Left renal cortex interstitium (tissue), 4 donors: ENCODE measurements around the gene IQCN. TPM values are rescaled to one million over a fixed set of nuclear protein-coding genes. Genes with fewer than 3 reads are reported as not detected.

Source experiments
- DNase-seq, 4 donors: peaks; one replicate each; pipeline ENCODE4 v3.0.0-alpha.2; 2013; ENCODE audit warnings: low read depth in 4 of 4, low spot score in 2 of 4, missing footprints in 1 of 4
- polyA plus RNA-seq, 4 donors: library from polyadenylated mRNA; unstranded; fragments of 120-200 nt; gene quantifications; one replicate each; pipeline ENCODE4 v1.2.1, GENCODE V29; 2013; ENCODE audit not compliant: insufficient read length in 4 of 4

Gene IQCN
- polyA plus RNA-seq, 4 donors = 3.4 to 13.8 (median 8.9) TPM

DNA sequence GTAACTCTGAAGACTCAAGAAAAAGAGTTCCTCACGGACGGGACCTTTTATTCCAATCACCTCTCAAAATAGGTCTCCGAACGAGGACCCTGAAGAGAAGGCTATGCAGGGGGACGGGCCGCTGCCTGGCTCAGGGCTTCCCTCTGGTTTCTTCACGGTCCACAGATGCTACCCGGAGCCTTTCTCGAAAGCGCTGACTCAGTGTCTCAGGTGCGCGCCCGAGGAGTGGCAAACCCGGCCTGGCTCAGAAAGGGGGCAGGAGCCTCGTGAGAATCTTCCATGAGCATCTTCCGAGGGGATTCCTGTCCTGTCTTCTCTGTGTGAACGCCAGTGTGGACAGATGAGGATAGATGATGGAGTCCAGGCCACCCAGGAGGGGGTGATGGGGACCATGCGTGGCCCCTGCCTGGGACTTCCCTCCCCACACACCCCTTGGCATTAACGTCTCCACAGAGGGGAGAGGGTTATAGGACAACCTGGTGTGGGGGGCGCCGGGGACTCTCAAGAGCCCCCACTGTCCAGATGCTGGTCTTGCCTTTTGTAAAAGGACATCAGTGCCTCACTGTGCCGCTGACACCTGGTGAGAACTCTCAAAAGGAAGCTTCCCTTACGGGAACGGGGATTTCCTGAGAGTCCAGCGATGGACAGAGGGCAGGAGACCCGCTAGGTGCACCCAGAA is 32.1 kb upstream of the IQCN start:
- DNase-seq = no peak

DNA sequence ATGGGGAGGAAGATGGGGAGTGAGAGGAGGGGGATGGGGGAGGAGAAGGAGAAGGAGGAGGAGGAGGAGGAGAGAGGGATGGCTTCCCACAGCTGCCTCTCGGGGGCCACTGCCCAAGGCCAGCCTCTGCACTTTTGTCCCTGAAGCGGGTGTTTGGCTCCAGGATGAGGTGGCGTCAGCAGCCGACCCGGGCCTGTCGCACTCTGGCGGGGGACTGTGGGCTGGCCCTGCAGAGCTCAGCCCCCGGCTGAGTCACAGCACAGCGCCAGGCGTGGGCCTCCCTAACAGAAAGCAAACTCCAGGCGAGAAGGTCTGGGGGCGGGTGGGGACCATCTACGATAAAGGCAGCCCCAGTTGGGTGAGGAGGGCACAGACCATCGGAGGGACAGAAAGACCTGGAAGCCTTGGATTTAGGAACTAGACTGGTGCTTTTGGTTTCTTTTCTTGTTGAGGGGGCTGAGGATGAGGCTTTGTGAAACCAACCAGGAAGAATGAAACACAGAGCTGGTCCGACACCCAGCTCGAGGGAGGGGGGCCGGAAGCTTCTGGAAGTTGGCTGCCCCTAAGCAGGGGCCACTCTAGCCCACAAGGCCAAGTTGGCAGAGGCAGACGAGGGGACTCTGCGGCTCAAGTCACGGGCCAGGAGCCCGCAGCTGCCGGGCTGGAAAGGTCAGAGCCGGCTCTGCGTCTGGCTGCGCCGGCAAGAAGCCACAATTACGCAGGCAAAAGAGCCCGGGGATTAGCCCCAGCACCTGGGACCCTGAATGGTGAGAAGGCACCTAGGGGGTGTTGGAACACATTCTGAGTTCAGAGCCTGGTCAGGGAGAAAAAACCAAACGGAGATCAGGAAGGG is 30.4 kb upstream of the IQCN start:
- peak in 3 of 4 donors; percentile 63 to 72 (median 68) for DNase-seq

DNA sequence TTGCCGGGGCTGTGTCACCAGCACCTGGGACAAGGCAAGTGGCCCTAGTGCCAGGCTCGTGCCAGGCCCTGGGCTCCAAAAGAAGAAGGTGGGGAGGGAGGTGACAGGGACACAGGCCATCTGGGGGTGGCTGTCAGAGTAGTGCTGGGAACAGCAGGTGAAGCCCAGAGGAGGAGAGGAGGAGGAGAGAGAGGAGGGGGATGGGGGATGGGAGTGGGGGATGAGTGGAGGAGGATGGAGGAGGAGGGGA is 29.9 kb upstream of the IQCN start:
- DNase-seq = no peak

DNA sequence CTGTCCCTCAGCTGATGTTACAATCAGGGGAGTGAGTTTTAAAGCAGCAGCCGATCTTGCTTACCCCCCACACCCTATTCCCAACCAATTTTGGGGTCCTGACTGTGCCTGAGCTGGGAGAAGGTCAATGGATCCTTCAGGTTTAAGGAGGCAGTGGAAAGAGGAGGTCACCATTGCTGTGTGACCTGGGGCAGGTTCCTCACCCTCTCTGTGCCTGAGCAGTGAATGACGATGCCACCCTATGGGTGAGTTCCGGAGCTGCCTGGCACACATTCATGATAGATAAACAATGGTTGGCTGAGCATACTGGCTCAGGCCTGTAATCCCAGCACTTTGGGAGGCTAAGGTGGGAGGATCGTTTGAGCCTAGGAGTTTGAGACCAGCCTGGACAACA is 27.5 kb upstream of the IQCN start:
- DNase-seq = no peak

DNA sequence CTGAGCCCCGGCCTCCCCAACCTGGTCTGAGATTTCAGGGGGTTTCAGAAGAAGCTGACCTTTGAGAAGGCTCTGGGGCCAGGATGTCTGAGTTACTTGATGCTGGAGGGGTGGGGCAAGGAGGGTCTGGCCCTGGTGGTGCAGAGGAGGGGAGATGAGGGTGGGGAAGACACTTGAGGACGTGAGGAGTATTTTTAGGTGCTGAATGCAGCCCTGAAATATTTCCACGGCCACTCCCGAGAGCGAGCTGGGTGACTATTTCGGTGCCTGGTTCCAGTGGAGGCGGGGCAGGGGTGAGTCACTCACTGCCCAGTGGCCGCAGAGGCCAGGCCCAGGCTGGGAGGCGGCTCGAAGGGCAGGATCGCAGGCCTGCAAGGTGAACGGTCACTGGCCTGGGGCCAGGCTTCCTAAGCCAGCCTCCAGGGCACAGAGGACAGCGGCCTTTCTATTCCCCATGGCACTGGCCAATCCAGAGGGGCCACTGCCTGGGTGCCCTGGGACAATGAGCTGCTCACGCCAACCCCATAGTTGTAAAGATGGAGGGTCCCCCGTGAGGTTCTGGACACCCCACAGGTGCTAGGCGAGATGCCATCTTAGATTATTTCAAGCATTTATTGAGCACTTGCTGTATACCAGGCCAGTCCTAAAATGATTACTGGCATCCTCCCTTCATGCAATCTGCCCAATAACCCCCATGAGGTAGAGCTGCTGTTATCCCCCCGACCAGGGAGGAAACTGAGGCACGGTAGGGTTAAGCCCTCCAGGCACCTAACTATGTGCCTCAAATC is 26.9 kb upstream of the IQCN start:
- DNase-seq = no peak

DNA sequence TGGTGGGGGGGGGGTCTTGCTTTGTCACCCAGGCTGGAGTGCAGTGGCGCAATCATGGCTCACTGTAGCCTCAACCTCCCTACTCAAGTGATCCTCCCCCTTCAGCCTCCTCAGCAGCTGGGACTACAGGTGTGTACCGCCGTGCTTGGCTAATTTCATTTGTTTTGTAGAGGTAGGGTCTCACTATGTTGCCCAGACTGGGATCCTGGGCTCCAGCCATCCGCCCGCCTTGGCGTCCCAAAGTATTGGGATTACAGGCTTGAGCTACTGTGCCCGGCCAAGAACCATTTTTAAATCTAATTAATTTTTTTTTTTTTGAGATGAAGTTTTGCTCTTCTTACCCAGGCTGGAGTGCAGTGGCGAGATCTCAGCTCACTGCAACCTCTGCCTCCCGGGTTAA is 25.4 kb upstream of the IQCN start:
- DNase-seq = no peak

DNA sequence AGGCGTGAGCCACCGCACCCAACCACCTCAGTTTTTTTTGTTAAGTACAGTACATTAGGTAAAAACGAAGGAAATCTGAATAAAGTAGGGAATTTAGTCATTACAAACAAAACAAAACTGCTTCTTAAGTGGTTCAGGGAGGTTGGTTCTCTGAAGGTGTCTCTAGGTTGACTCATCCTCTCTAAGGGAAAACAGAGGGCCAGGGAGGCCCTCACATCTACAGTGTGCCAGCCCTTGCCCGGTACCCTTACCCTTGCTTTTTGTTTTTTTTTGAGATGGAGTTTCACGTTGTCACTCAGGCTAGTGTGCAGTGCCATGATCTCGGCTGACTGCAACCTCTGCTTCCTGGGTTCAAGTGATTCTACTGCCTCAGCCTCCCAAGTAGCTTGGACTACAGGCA is 24.3 kb upstream of the IQCN start:
- no peak for DNase-seq

DNA sequence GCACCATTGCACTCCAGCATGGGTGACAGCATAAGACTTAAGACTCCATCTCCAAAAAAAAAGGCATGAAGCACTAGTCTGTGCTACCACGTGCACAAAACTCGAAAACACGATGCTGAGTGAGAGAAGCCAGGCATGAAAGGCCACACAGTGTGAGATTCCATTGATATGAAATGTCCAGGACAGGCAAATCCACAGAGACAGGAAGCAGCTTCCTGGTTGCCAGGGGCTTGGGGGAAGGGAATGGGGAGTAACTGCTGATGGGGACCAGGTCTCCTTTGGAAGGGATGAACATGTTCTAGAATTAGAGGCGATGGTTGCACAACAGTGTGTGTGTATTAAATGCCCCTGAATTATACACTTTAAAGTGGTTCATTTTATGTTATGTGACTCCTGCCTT is 23.1 kb upstream of the IQCN start:
- DNase-seq = no peak

DNA sequence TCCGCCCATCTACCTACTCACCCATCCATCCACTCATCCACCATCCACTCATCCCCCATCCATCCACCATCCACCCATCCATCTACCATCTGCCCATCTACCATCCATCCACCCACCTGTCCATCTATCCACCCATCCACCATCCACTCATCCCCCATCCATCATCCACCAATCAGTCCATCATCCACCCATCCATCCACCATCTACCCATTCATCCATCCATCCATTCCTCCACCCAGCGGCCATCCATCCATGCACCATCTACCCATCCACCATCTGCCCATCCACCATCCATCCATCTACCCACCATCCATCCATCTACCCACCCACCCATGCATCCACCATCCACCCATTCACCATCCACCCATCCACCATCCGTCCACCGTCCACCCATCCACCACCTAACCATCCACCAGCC is 20.8 kb upstream of the IQCN start:
- DNase-seq = no peak

DNA sequence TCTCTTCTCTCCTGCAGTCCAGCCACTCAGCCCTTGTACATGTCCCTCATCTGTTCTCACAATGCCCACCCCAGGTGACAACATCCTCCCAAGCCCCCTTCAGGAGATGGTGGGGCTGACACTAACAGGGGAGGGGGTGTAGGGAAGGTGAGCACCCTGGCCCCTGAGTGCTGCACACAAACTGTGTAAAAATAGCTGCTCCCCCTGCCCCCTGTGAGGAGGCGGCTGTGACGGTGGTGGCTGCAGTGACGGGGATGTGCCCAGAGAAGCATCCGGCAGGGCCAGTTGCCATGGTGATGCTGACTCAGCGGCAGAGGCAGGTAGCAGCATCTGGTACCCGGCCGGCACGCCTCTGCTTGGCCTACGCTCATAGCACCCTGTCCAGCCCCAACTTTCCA is 20.2 kb upstream of the IQCN start:
- no peak for DNase-seq

DNA sequence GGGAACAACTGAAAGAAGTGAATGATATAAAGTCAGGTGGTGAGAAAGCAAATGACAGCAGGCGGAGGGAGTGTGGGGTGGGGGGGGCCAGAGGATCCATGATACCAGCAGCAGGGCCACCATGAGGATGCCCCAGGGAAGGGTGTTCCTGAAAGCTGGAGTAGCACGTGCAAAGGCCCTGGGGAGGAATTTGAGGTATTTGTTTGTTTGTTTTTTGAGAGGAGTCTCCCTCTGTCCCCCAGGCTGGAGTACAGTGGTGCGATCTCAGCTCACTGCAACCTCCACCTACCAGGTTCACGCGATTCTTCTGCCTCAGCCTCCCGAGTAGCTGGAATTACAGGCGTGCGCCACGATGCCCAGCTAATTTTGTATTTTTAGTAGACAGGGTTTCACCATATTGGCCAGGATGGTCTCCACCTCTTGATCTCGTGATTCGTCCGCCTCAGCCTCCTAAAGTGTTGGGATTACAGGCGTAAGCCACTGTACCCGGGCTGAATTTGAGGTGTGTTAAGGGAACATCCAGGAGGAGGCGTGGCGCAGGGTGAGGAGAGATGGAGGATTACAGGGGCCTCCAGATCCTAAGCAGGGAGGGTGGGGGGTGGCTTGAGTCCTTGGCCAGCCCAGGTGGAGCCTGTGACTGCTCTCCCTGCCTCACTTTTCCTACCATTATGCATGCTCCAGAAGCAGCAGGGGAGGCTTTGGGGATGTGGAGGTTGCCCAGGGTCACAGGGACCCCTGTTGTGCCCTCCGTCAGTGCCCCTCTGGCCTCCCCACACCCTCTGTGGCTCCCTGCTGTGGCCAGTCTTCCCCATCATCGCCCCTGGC is 19.6 kb upstream of the IQCN start:
- DNase-seq = no peak

DNA sequence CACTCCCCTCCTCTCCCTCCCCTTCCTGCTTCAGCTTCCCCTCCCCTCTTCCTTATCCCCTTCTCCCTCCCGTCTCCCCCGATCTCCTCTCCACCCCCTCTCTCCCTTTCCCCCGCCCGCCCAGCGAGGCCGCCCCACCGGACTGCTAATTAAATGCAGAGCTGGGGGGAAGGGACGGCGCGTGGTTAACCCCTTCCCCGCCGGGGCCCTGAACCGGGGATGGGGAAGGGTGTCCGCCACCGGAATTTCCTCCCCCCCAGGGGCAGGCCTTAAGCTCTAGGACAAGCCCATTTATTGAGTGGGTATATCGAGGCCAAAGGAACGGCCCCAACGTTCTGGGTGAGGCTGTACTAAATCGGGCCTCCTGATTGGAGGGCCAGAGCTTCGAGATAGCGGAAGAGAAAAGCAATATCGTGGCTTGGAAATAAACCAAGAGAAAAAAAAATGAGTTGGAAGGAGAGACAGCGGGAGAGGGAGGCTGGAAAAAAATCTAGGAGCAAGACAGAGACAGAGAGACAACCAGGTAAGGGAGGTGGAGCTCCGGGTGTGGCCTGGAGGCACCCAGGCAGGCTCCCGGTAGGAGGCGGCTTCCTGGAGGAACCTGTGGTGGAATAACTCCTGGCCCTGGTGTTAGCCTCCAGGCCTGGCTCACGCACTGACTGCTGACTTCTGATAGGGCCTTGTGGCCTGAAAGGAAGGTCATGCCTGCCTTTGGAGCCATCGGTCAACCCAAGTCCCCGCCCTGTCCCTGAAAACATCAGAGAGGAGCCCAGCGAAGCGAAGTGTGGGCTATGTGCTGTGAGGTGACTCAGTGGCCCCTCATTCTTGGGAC is 18.8 kb upstream of the IQCN start:
- peak in 2 of 4 donors; percentile 73 to 74 for DNase-seq

DNA sequence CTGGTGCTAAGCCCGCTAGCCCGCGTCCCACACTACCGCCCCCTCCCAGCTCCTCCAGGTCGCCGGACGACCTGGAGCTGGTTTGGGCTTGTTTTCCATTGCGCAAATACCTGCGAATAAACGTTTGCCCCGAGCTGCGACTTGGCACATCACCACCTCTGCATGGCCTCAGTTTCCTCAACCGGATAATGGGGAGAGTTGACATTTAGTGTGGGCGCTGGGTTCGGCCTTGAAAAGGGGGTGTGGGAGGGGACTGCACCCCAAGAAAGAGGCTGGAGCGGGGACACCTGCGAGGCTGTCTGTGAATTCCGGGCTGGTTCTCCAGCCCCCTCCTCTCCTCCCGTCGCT is 18.2 kb upstream of the IQCN start:
- no peak for DNase-seq

DNA sequence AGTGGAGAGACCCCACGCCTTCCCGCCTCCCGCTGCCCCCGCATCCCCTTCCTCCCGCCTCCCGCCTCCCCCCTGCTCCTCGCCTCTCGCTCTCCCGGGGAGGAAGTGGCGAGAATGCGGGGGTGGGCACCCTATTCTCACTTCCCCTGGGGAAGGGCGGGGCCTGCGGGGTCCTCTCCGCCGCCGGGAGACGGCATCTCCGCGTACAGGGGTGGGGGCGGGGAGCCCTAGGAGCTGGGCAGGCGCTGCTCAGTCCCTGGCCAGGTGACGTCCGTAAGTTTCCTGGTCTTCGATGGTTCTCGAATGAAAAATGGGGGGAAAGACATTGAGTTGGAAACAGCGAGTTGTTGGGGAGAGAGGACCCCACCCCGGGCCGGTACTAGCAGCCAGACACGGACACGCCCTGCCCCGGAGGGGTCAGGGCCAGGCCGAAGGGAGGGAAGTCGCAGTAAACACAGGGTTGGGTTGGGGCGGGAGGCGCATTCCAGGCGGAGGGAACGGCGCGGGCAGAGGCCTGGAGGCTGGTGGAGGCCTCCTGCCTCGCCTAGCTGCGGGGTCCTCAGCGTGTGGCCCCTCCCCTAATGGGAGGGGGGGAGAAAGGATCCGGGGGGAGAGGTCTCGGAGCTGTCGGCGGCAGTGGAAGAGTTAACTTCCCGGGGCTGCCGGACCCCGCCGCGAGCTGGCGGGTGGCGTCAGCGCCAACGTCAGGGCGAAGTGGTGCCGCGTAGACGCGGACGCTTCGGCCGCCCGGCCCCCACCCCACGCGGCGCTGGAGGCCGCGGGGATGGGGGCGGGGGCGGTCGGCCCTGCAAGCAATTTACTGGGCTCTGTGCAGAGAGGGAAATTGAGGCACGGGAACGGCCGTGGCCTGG is 17.6 kb upstream of the IQCN start:
- peak in 2 of 4 donors; percentile 83 to 85 for DNase-seq

DNA sequence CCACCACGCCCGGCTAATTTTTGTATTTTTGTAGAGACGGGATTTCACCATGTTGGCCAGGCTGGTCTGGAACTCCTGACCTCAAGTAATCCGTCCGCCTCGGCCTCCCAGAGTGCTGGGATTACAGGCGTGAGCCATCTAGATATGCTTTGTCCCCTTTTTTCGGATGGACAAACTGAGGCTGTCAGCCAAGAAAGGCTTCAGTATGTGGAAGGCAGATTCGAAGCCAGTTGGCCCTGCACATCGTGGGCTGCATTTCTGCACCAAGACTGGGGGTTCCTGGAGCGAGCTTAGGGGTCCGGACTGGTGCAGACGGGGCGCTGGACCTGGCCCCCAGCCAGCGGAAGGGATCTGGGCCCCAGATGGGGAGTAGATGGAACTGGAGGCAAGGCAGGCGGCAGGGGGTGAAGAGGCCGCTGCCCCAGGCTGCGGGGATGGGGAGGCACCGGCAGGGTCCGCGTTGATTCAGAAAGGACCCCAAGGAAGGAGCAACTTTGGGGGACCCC is 16.8 kb upstream of the IQCN start:
- no peak for DNase-seq

DNA sequence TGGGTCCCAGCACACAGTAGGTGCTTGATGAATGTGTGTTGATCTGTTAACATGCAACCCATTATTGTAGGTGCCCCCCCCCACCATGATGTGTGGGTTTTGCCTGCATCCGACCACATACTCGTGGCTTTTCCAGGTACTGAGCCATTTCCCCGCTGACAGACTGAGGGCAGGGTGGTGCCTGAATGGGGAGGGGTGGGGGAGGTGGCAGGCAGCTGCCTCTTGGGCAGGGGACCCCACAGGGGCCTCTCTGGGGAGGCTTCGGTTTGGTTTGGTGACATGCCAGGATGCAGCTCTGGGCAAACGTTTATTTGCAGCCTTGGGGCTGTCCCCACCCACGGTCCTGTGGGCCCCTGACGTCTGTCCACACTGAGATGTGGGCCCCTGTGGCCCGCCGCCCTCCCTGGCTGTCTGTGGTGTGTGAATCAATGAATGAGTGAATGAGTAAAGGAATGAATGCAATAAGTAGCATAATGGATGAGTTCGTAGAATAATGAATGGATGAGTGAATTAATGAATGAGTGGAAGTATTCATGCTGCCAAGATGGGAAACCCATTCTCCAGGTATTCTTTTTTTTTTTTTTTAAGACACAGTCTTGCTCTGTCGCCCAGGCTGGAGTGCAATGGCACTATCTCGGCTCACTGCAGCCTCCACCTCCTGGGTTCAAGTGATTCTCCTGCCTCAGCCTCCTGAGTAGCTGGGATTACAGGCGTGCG is 16.2 kb upstream of the IQCN start:
- no peak for DNase-seq

DNA sequence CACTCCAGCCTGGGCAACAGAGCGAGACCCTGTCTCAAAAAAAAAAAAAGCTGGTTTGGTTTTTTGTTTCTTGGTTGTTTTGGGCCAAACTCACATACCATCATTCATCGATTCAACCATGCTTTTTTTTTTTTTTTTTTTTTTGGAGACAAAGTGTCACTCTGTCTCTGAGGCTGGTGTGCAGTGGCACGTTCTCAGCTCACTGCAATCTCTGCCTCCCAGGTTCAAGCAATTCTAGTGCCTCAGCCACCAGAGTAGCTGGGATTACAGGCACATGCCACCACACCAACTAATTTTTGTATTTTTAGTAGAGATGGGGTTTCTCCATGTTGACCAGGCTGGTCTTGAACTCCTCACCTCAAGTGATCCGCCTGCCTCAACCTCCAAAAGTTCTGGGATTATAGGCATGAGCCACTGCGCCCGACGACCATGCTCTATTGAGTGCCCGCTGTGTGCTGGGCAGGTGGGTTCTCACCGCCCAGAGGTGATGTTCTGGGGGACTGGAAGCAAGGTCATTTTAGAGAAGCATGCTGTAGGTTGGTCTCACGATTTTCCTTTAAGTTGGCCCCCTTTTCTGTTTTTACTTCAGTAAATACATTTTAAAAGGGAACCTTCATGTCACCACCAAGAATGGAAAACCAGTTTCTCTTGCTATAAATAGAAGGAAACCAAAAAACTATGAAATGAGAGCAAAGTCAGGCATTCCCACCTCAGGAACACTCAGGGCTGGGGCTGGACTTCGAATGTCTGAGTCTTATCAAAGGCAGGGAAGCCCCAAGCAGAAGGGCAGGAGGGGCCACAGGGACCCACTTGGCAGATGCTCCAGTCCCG is 15.4 kb upstream of the IQCN start:
- DNase-seq = no peak
